Fibroblast of the aortic adventitia (primary cell): ENCODE measurements around the gene KBTBD2. TPM values are rescaled to one million over a fixed set of nuclear protein-coding genes. Genes with fewer than 3 reads are reported as not detected.
"Not testable (repeated sequence)": the region's sequence is repeated elsewhere in the genome, so short reads cannot be mapped to it uniquely, and the experiment has no call there.

Experiments
- DNase-seq: peaks from one replicate; pipeline ENCODE4 v3.0.0-alpha.2; 2010; ENCODE audit warnings: low read depth
- H3K4me3 ChIP-seq: 2 replicates; pipeline ENCODE4 v1.5.1; 2011; ENCODE audit warnings: low read depth, mild to moderate bottlenecking, control low read depth, low read length, moderate library complexity
- CTCF ChIP-seq: IDR thresholded peaks from 2 replicates; pipeline ENCODE4 v1.5.1; 2011; ENCODE audit warnings: mild to moderate bottlenecking, low read length, control low read depth, inconsistent platforms; ENCODE audit not compliant: insufficient read depth
- total RNA-seq: library from RNA; depleted of rRNA; stranded (reverse); fragments of >200 nt; gene quantifications from 2 replicates; pipeline ENCODE4 v1.2.3, GENCODE V29; 2012; ENCODE audit warnings: low replicate concordance

The KBTBD2 gene
- total RNA-seq, 1 donor: 35.9 TPM

- H3K4me3 ChIP-seq: no peak overlapping the region
- no peak for DNase-seq
- no peak for TF ChIP-seq CTCF
Measured at GRCh38 chr7:32888505-32888904, 3.1 kb downstream of the KBTBD2 start.

GRCh38 chr7:32887395-32887794, 4.2 kb downstream of the KBTBD2 start:
- no peak for DNase-seq
- no peak overlapping the region for H3K4me3 ChIP-seq
- no peak for TF ChIP-seq CTCF

GRCh38 chr7:32881074-32881982, 10.2 kb downstream of the KBTBD2 start:
- TF ChIP-seq CTCF: no peak
- DNase-seq: peak; percentile 52
- no peak overlapping the region for H3K4me3 ChIP-seq

GRCh38 chr7:32879460-32879859, 12.1 kb downstream of the KBTBD2 start:
- peak; percentile 31 for DNase-seq
- H3K4me3 ChIP-seq: no peak overlapping the region
- no peak for TF ChIP-seq CTCF

- DNase-seq, H3K4me3 ChIP-seq: not testable (repeated sequence)
Measured at GRCh38 chr7:32878023-32878422, 13.5 kb downstream of the KBTBD2 start.

- no peak for TF ChIP-seq CTCF
- no peak for DNase-seq
Measured at GRCh38 chr7:32872421-32872820, 19.1 kb downstream of the KBTBD2 start.

GRCh38 chr7:32871624-32872371, 19.8 kb downstream of the KBTBD2 start:
- no peak overlapping the region for H3K4me3 ChIP-seq
- TF ChIP-seq CTCF: no peak
- no peak for DNase-seq

More at GRCh38 chr7:32872421-32872820, 19.1 kb downstream of the KBTBD2 start:
- no peak overlapping the region for H3K4me3 ChIP-seq
